ENCODE results near the gene CCDC27.

DNA sequence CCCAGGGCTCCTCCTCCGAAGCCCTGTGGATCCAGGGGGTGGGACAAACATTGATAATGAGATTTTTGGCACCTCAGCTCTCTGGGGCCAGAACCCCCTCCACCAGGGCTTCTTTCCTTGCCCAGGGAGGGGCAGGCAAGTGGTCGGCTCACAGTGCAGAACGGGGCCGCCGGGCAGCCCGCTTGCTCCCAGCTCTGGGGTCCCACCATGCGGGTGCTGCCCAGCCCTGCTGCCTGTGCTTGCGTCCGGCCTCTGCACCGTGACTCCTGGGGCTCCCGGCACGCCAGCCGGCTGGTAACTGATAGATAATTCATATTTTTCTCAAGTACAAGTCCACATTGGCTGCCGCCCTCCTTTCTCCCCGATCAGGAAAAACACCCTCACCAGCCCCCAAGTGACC, 42.0 kb upstream of the CCDC27 start:
- TF ChIP-seq, protein P1, sequence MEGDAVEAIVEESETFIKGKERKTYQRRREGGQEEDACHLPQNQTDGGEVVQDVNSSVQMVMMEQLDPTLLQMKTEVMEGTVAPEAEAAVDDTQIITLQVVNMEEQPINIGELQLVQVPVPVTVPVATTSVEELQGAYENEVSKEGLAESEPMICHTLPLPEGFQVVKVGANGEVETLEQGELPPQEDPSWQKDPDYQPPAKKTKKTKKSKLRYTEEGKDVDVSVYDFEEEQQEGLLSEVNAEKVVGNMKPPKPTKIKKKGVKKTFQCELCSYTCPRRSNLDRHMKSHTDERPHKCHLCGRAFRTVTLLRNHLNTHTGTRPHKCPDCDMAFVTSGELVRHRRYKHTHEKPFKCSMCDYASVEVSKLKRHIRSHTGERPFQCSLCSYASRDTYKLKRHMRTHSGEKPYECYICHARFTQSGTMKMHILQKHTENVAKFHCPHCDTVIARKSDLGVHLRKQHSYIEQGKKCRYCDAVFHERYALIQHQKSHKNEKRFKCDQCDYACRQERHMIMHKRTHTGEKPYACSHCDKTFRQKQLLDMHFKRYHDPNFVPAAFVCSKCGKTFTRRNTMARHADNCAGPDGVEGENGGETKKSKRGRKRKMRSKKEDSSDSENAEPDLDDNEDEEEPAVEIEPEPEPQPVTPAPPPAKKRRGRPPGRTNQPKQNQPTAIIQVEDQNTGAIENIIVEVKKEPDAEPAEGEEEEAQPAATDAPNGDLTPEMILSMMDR (IDR thresholded peaks at IDR 0.05), result no peak
- no peak for TF ChIP-seq POLR2A (IDR thresholded peaks at IDR 0.05)

All from Peyer's patch (tissue), 4 donors.